SU-DHL-6 (cell line): ENCODE results near the gene PXN.

Experiments used
- H2AFZ ChIP-seq: fragments of 200-600 bp; sonication (generic); 2 replicates; pipeline ENCODE4 v1.6.1; 2014; ENCODE audit warnings: low read depth, mild to moderate bottlenecking, moderate library complexity, mixed read lengths, antibody characterized with exemption, low read length; ENCODE audit not compliant: severe bottlenecking
- H3F3A ChIP-seq: fragments of 200-600 bp; shearing (Covaris generic); 2 replicates; pipeline ENCODE4 v1.6.0; 2016; ENCODE audit warnings: antibody characterized with exemption, mild to moderate bottlenecking; ENCODE audit not compliant: insufficient read depth
- H3K27ac ChIP-seq: fragments of 200-600 bp; sonication (generic); 2 replicates; pipeline ENCODE4 v1.5.1; 2016; ENCODE audit warnings: low read depth, mild to moderate bottlenecking, low read length, moderate library complexity, mixed read lengths
- H3K27me3 ChIP-seq: fragments of 200-600 bp; sonication (generic), shearing (Covaris generic); 2 replicates; pipeline ENCODE4 v1.6.0; 2014; ENCODE audit warnings: mild to moderate bottlenecking, low read length
- H3K36me3 ChIP-seq: fragments of 200-600 bp; sonication (generic); 2 replicates; pipeline ENCODE4 v1.6.1; 2014; ENCODE audit warnings: mild to moderate bottlenecking, low read length, mixed read lengths
- H3K4me2 ChIP-seq: fragments of 300-600, 200-600 bp; shearing (Covaris generic), sonication (generic); 2 replicates; pipeline ENCODE4 v1.6.0; 2014; ENCODE audit warnings: low read length, low read depth, mild to moderate bottlenecking; ENCODE audit not compliant: poor library complexity, severe bottlenecking
- H3K4me3 ChIP-seq: fragments of 200-600 bp; sonication (generic); 2 replicates; pipeline ENCODE4 v1.5.1; 2014; ENCODE audit warnings: antibody characterized with exemption, low read length, mild to moderate bottlenecking, mixed read lengths; ENCODE audit not compliant: insufficient read depth, poor library complexity, severe bottlenecking
- H3K79me2 ChIP-seq: fragments of 200-600 bp; sonication (generic); 2 replicates; pipeline ENCODE4 v1.6.1; 2014; ENCODE audit warnings: mild to moderate bottlenecking, low read length, moderate library complexity; ENCODE audit not compliant: insufficient read depth
- H3K9ac ChIP-seq: fragments of 200-600 bp; sonication (generic); 2 replicates; pipeline ENCODE4 v1.7.0; 2014; ENCODE audit warnings: mild to moderate bottlenecking, low read length
- H3K9me2 ChIP-seq: fragments of 200-600 bp; sonication (generic); replicated peaks from 2 replicates; pipeline ENCODE4 v1.6.1; 2014; ENCODE audit warnings: low read length; ENCODE audit not compliant: insufficient read depth
- H3K9me3 ChIP-seq: fragments of 200-600 bp; sonication (generic); 2 replicates; pipeline ENCODE4 v1.6.1; 2014; ENCODE audit warnings: low read length, mixed read lengths; ENCODE audit not compliant: insufficient read depth
- H4K20me1 ChIP-seq: fragments of 200-600 bp; sonication (generic); 2 replicates; pipeline ENCODE4 v1.6.1; 2014; ENCODE audit warnings: low read depth, mild to moderate bottlenecking, antibody characterized with exemption, low read length, moderate library complexity, mixed read lengths
- EZH2phosphoT487 ChIP-seq: fragments of 200-600 bp; sonication (generic), shearing (Covaris generic); conservative IDR thresholded peaks from 2 replicates; pipeline ENCODE4 v1.6.1; 2018; ENCODE audit warnings: mild to moderate bottlenecking, antibody characterized with exemption, low read length, moderate library complexity, mixed read lengths
- TF ChIP-seq, protein P1 (sequence below): fragments of 200-600 bp; sonication (generic); IDR thresholded peaks from one replicate; pipeline ENCODE4 v1.5.1; 2017; ENCODE audit warnings: antibody characterized with exemption, mild to moderate bottlenecking, low read length, moderate library complexity; ENCODE audit not compliant: insufficient read depth, poor library complexity, severe bottlenecking

PXN gene

DNA sequence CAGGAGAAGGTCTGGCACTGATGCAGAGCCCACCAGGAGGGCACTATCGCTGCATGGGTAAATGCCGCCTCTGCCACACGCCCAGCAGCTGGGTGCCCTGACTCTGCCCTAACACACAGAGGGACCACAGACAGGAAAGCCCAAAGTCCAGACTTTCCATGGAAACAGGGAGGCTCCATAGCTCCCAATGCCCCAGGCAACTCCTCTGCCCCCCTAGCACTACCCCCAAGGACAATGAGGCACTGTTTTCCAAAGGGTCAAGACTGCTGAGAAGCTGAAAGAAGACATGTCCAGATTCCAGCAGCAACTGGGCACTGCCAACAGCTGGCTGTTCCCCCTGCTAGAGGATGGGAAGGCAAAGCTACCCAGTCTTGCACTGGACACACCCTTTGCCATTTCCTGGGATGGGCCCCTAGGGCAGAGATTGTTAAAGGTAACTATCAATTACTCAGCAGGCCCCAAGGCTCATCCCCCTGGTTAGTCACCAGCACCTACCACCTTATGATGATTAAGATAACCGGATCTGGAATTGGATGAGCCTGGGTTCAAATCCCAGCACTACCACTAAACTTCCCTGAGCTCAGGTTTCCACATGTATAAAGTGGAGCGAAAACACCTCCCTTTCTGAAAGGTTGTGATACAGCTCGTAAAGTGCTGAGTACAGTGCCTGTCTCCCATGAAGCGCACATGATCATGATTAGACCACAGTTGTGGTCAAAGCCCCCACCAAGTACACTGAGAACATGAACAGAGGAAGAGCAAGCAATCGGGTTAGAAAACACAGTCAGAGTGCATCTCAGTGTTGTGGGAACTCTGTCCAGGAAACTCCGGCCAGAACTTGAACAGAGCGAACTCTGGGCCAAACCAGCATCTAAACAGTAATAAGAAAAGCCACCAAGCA lies 3.3 kb downstream of the PXN start:
- Histone ChIP-seq H3K27ac (no peak overlapping the region), H3K9me3 (no peaks in the 10 kb centered on the region), H3K27me3 (no peaks in the 10 kb centered on the region), H4K20me1 (no peaks in the 10 kb centered on the region), H3K79me2 (no peaks in the 10 kb centered on the region), H3K9me2 (no peaks in the 10 kb centered on the region), H3F3A (no peaks in the 10 kb centered on the region), H3K9ac (no peak overlapping the region), H3K4me2 (no peak overlapping the region), H3K36me3 (no peaks in the 10 kb centered on the region), H3K4me3 (no peak overlapping the region), H2AFZ (no peak overlapping the region)
- no peak for TF ChIP-seq EZH2phosphoT487
- TF ChIP-seq, protein P1, sequence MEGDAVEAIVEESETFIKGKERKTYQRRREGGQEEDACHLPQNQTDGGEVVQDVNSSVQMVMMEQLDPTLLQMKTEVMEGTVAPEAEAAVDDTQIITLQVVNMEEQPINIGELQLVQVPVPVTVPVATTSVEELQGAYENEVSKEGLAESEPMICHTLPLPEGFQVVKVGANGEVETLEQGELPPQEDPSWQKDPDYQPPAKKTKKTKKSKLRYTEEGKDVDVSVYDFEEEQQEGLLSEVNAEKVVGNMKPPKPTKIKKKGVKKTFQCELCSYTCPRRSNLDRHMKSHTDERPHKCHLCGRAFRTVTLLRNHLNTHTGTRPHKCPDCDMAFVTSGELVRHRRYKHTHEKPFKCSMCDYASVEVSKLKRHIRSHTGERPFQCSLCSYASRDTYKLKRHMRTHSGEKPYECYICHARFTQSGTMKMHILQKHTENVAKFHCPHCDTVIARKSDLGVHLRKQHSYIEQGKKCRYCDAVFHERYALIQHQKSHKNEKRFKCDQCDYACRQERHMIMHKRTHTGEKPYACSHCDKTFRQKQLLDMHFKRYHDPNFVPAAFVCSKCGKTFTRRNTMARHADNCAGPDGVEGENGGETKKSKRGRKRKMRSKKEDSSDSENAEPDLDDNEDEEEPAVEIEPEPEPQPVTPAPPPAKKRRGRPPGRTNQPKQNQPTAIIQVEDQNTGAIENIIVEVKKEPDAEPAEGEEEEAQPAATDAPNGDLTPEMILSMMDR: no peak

DNA sequence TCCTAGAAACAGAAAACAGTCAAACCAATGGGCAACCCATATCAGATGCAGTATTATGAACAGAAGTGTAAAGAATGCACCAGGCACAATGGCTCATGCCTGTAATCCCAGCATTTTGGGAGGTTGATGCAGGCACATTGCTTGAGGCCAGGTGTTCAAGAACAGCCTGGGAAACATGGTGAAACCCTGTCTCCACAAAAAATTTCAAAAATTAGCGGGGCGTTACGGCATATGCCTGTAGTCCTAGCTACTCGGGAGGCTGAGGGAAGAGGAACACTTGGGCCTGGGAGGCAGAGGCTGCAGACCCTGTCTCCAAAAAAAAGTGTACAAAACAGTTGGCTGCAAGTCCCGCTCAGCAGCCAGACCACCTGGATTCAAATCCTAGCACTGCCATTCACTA lies 4.9 kb downstream of the PXN start:
- H3K27ac ChIP-seq: no peak overlapping the region
- H4K20me1 ChIP-seq: no peaks in the 10 kb centered on the region
- H3F3A ChIP-seq: no peaks in the 10 kb centered on the region
- no peaks in the 10 kb centered on the region for H3K27me3 ChIP-seq
- H3K36me3 ChIP-seq: no peaks in the 10 kb centered on the region
- TF ChIP-seq, protein P1: no peak
- no peak for TF ChIP-seq EZH2phosphoT487
- H2AFZ ChIP-seq: no peak overlapping the region
- no peak overlapping the region for H3K4me2 ChIP-seq
- no peak overlapping the region for H3K4me3 ChIP-seq
- H3K79me2 ChIP-seq: no peaks in the 10 kb centered on the region
- no peaks in the 10 kb centered on the region for H3K9me3 ChIP-seq
- no peaks in the 10 kb centered on the region for H3K9me2 ChIP-seq
- no peak overlapping the region for H3K9ac ChIP-seq

DNA sequence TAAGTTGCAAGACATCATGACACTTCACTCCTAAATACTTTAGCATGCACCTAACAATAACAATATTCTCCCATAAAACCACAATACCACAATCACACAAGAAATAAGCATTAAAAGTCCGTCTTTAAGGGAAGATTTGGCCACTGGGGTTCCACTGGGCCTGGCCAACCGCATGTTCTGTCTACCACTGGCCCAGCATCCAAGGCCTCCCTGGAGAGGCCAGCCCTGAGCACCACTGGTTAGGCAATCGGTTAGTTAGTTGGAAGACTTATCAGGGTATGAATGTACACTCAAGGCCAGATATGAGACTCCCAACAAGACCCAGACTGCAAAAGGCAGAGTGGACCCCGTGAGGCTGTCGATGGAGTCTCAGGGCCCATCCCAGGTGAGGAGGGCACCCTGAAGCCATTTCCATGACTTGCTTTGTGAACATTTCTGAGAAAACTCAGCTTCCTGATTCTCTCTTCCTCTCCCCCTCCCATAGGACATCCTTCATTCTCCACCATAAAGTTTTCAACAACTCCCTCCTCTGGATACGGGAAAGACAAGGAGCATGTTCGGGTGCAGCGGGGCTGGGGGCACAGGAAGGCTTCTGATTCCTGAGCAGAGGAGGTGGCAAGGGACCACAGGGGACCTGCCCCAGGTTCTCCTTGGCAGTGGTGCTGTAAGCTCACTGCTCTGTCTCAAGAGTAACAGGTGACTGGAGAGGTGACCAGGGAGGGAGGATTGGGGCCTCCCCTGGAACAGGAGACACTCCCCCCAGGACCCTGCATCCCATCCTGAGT lies 5.9 kb downstream of the PXN start:
- H3K4me2 ChIP-seq: no peak overlapping the region
- no peaks in the 10 kb centered on the region for H3K79me2 ChIP-seq
- no peak overlapping the region for H2AFZ ChIP-seq
- no peak for TF ChIP-seq EZH2phosphoT487
- TF ChIP-seq, protein P1: no peak
- no peaks in the 10 kb centered on the region for H3K36me3 ChIP-seq
- no peaks in the 10 kb centered on the region for H3F3A ChIP-seq
- no peak overlapping the region for H3K9ac ChIP-seq
- H3K27ac ChIP-seq: no peak overlapping the region
- no peaks in the 10 kb centered on the region for H3K27me3 ChIP-seq
- no peaks in the 10 kb centered on the region for H3K9me3 ChIP-seq
- H3K4me3 ChIP-seq: no peak overlapping the region
- no peaks in the 10 kb centered on the region for H4K20me1 ChIP-seq
- no peaks in the 10 kb centered on the region for H3K9me2 ChIP-seq
